GM18505 (cell line): ENCODE data around the gene C19orf53.
"Not testable (repeated sequence)": the region's sequence is repeated elsewhere in the genome, so short reads cannot be mapped to it uniquely, and the experiment has no call there.

ENCODE experiments used
- ATAC-seq: cut with Tn5 transposase; IDR thresholded peaks from one replicate; pipeline ENCODE4 v1.9.1; 2021; ENCODE audit not compliant: unreplicated experiment
- POLR2A ChIP-seq: IDR thresholded peaks from 4 replicates; pipeline ENCODE4 v1.6.1; 2011; ENCODE audit warnings: borderline replicate concordance; ENCODE audit not compliant: insufficient read depth, insufficient read length; ENCODE audit errors: extremely low read depth

Gene C19orf53

DNA sequence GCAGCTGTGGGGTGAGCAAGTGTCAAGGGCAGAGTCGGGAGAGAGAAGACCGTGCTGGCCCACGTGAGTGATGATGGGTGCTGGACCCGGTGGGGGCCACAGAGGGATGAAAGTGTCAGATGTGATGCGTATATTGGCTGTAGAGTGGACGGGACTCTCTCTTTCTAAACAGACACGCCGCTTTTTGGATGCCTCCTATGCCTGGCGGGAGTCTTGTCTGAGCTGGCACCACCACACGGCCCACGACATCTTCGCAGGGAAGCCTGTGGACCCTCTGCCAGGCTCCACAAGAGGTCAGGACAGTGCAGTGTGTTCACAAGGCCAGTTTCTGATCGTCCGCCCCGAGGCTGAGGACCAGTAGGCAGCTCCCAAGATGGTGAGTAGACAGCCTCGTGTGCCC is 22.8 kb upstream of the C19orf53 start:
- no peak for ATAC-seq
- no peak for TF ChIP-seq POLR2A

DNA sequence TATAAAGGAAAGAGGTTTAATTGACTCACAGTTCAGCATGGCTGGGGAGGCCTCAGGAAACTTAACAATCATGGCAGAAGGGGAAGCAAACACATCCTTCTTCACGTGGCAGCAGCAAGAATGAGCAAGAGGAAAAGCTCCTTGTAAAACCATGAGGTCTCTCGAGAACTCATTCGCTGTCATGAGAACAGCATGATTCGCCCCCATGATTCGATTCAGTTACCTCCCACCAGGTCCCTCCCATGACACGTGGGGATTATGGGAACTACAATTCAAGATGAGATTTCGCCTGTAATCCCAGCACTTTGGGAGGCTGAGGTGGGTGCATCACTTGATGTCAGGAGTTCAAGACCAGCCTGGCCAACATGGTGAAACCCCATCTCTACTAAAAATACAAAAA is 20.6 kb upstream of the C19orf53 start:
- not testable (repeated sequence) for ATAC-seq

DNA sequence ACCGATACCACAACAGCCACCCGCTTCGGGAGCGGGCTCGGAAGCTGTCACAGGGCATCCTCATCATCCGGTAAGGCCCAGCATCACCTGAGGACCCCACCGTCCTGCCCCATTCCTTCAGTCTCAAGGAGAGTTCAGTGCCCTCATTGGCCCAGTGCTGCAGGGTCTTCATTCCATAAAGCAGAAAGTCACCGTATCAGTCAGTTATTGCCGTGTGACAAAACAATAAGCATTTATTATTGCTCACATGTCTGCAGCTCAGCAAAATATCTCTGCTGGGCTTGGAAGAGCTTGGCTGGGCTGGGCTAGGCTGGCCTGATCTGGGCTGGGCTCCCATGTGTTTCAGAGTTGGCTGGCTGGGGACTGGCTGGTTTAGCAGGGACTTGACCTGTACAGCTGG is 18.0 kb upstream of the C19orf53 start:
- ATAC-seq: no peak

DNA sequence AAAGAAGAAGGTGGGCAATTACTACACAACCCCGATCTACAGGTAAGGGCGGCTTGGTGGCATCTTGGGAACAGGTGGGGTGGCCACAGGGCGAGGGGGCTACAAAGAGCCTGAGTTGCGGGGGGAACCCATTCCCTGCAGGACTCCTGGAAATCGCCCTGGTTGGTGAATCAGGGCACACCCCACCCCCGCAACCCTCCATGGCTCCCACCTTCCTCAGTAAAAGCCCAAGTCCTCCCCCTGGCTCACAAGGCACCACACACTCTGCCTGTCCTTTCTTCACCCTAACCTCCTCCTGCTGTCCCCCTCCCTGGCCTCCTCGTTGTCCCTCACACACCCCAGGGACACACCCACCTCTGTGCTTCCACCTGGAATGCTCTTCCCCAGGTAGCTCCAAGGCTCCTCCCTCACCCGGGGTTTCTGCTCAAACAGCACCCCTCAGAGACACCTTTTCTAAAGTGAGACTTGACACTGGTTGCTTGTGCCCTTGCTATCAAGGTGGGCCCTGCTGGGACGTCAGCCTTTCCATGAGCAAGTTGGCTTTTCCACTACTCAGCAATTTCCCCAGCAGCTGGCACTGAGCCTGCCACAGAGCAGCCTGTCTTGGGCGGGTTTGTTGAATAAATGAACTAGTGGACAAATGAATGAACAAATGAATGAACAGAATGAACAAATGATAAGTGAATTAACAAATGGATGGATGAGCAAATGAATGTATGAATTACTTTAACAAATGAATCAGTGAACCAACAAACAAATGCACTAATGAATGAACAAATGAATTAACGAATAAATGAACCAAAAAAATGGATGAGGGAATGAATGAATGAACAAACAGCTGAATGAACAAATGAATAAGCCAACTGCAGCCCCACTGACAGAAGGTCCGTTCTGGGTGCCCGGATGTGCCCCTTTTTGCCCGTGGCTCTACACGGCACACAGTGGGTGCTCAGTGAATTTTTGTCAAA is 16.2 kb upstream of the C19orf53 start:
- no peak for ATAC-seq
- TF ChIP-seq POLR2A: no peak

More for the DNA sequence above, 18.0 kb upstream of the C19orf53 start:
- no peak for TF ChIP-seq POLR2A

DNA sequence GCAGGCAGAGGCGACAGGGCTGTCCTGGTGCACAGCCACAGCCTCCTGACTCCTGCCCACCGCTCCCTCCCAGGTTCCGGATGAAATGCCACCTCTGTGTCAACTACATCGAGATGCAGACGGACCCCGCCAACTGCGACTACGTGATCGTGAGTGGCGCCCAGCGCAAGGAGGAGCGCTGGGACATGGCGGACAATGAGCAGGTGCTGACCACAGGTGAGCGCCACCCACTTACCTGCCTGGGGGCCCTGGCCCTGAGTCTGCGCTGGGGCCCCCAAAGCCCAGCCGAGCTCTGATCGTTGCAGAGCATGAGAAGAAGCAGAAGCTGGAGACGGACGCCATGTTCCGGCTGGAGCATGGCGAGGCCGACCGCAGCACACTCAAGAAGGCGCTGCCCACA is 15.5 kb upstream of the C19orf53 start:
- no peak for TF ChIP-seq POLR2A
- no peak for ATAC-seq

DNA sequence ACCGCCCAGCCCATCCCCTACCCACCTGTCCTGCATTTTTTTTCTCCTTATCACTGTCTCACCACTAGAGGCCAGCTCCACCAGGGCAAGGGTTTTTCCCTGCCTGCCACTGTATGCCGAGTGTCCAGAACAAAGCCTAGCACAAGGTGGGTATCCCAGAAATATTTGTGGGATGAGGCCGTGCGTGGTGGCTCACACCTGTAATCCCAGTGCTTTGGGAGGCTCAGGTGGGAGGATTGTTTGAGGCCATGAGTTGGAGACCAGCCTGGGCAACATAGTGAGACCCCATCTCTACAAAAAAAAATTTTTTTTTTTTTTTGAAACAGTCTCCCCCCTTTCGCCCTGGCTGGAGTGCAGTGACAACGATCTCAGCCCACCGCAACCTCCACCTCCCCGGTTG is 12.8 kb upstream of the C19orf53 start:
- ATAC-seq: no peak
- no peak for TF ChIP-seq POLR2A

DNA sequence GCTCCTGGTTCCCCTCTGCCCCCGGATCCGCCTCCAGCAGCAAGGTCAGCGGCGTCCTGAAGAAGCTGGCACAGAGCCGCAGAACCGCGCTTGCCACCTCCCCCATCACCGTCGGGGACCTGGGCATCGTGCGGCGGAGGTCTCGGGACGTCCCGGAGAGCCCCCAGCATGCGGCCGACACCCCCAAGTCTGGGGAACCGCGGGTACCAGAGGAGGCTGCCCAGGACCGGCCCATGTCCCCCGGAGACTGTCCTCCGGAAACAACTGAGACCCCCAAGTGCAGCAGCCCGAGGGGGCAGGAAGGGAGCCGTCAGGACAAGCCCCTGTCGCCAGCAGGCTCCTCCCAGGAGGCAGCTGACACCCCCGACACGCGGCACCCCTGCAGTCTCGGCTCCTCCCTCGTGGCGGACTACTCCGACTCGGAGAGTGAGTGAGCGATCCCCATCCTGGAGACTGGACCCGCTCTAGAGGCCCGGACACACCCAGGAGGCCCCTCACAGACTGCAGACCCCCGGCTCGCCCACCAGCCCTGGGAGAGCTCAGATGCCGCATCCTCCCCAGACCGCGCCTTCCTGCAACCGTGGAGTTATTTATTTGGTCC is 11.5 kb upstream of the C19orf53 start:
- no peak for ATAC-seq

DNA sequence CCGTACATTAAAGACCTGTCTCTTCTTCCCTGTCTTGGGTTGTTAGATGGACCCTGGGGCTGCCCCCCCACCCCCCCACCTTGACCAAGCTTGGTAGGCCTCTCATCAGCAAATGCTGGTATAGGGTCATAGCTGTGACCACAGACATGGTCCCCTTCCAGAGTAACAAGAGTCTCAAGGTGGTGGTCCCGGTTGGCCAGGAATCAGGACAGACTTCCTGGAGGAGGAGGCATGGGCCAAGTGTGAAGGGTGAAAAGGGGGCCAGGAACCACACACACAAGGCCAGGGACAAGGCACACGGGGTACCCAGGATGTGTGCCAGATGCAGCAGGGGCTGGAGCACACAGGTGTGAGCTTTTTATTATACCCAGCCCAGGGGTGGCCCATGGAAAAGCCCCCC is 11.0 kb upstream of the C19orf53 start:
- ATAC-seq: no peak
- TF ChIP-seq POLR2A: no peak

More for the DNA sequence above, 11.5 kb upstream of the C19orf53 start:
- no peak for TF ChIP-seq POLR2A

DNA sequence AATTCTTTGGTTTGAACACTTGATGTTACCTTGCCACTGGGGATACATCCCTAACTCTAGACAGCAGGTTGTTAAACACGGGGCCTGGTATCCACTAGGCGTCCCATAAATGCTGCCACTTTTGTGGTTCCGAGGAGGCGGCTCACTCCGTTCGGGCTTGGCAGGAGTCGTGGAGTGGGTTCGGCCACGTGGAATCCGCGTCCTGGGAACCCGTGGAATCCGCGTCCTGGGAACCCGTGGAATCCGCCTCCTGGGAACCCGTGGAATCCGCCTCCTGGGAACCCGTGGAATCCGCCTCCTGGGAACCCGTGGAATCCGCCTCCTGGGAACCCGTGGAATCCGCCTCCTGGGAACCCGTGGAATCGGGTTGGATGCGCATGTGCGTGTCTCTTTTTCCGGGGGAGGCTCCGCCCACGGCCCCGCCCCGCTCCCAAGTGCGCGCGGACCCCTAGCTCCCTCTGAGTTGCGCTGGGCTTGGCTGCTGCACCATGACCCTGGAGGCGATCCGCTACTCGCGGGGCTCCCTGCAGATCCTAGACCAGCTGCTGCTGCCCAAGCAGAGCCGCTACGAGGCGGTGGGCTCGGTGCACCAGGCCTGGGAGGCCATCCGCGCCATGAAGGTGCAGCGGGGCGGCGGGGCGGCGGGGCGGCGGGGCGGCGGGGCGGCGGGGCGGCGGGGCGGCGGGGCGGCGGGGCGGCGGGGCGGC is 10.0 kb upstream of the C19orf53 start, which contains the start of gene MRI1:
TSS of gene MRI1 (plus strand) at position 422 of the 707 bp plus-strand sequence. CDS start at position 489, 67 bp downstream.
- peak; percentile 55 for ATAC-seq
- TF ChIP-seq POLR2A: peak; percentile 53

DNA sequence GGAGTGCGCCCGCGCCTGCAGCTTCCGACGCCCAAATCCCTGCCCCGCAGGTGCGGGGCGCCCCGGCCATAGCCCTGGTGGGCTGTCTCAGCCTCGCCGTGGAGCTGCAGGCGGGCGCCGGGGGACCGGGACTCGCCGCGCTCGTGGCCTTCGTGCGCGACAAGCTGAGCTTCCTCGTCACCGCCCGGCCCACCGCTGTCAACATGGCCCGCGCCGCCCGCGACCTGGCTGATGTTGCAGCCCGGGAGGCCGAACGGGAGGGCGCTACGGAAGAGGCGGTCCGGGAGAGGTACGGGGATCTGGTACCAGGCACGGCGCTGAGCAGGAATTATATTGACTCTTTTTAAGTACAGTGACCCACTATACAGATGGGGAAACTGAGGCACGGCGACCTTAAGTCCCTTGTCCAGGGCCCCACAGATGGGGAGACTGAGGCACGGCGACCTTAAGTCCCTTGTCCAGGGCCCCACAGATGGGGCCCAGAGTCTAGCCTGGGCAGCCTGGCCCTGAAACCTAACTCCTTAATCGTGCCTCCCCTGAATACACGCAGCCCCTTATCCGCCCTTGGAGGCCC is 9.3 kb upstream of the C19orf53 start:
- ATAC-seq: no peak
- no peak for TF ChIP-seq POLR2A

DNA sequence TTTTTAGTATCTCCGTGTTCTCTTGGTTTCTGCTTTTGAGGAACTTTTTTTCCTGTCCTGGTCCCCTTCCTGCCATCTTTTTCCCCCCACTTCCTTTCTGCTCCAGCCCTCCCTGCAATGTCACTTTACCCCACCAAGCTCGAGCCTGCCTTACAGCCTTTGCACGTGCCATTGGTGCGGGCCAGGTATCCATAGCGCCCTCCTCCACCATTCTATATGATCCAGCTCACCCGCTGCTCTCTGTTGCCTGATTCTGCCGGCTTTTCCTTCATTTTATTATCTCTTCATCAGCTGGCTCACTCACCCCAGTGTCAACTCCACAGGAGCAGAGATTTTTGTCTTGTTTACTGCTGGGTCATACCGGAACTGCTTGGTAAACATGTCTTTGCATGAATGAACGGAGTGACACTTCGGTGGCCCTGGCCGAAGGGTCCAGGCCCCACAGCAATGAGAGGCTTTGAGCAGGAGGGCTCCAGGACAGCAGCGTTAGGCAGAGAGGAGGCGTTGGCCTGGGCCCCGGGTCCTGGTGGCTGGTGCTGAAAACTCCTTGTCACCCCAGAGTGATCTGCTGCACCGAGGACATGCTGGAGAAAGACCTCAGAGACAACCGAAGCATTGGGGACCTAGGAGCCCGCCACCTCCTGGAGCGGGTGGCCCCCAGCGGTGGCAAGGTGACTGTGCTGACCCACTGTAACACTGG is 8.7 kb upstream of the C19orf53 start:
- no peak for TF ChIP-seq POLR2A
- ATAC-seq: no peak

DNA sequence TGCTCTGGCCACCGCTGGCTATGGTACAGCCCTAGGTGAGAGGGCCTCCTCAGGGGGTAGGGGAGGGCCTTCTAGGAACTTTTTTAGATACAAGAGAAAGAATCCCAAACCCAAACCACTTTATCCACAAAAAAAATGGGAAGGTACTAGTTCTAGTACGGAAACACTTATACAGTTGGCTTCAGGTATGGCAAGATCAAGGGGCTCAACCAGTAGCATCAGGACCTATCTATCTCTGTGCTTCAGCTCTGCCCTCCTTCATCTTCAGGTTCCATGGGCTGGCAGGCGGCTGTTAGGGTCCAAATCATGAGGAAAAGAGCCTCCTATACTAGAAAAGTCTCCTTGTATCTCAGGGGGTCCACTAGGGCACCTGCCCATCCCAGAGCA is 8.2 kb upstream of the C19orf53 start:
- no peak for ATAC-seq
- no peak for TF ChIP-seq POLR2A

DNA sequence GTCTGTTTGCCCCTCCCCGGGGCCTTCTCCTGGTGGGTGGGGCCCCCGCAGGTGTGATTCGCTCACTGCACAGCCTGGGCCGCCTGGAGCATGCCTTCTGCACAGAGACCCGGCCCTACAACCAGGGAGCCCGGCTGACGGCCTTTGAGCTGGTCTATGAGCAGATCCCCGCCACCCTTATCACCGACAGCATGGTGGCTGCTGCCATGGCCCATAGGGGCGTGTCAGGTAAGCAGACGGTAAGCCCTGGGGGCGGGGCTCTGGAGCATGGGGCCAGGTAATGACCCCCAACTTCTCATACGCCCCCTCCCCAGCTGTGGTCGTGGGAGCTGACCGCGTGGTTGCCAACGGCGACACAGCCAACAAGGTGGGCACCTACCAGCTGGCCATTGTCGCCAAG is 5.7 kb upstream of the C19orf53 start:
- no peak for ATAC-seq
- TF ChIP-seq POLR2A: no peak

DNA sequence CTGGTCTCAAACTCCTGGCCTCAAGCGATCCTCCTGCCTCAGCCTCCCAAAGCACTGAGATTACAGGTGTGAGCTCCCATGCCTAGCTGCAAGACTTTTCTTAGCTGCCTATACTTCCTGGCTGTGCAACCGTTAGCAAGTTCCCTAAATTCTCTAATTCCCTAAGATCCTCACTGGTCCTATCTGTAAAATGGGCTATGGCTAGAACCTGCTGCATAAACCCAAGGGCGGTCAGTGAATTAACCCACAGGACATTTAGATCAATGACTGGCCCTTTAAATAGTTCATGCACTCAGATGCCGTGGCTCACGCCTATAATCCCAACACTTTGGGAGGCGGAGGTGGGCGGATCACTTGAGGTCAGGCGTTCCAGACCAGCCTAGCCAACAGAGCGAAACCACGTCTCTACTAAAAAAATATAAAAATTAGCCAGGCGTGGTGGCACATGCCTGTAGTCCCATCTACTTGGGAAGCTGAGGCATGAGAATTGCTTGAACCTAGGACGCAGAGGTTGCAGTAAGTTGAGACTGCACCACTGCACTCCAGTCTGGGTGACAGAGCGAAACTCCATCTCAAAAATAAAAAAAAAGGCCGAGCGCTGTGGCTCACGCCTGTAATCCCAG is 4.1 kb upstream of the C19orf53 start:
- TF ChIP-seq POLR2A: no peak
- ATAC-seq: no peak
